Upper lobe of left lung (tissue), 4 donors: ENCODE results near the gene TECRL.

Experiments used
- POLR2A ChIP-seq, 4 donors: fragments of 450-650 bp; IDR thresholded peaks; one replicate each; pipeline ENCODE4 v1.5.1; 2016 to 2017; ENCODE audit warnings: antibody characterized with exemption in 4 of 4, mild to moderate bottlenecking in 2 of 4
- POLR2AphosphoS5 ChIP-seq, 2 donors: sonication (generic); formaldehyde crosslinking; IDR thresholded peaks; one replicate each; pipeline ENCODE4 v1.5.1; 2017; ENCODE audit warnings: antibody characterized with exemption in 2 of 2

- TF ChIP-seq POLR2A (IDR thresholded peaks at IDR 0.05) (no peak), POLR2AphosphoS5 (IDR thresholded peaks at IDR 0.05) (no peak)
Observed at GRCh38 chr4:64417974-64418373, 8.7 kb upstream of the TECRL start.
